ENCODE results near the gene EIF5.
A peak's percentile ranks its signal among the peaks of the same experiment; 100 is the strongest.

Gene EIF5

DNA sequence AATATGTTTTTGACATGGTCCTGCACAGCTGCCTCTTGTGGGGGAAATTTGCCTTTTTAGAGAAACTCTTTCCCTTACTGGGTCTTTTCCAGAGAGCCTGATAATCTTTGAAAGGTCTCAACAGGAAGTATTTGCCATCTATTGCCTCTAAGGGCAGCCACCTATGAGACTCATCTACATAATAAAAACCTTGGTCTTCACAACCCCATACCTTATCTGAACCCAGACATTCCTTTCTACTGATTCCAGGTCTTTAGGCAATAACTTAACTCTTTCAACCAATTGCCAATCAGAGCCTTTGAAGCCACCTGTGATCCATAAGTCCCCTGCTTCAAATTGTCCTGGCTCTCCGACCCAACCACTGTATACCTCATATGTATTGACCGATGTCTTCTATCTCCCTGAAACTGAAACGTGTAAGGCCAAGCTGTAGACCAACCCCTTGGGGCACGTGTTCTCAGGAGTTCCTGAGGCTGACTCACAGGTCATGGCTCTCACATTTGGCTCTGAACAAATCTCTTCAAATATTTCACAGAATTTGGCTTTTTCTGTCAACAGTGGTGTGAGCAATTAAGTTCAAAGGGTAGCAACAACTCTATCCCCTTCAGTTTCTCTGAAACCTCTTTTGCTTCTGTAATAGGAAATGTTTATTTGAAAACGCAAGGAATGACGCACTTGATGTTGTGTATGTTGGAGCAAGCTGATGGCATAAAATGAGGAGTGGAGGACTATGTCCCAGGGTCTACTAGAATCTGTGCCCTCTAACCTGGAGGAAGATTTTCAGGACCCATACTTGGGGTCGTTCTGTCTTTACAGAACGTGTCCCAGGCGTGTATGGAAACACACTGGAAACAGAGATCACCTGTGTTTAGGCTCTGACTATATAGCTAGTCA is 49.2 kb upstream of the EIF5 start:
- TF ChIP-seq, protein P1, sequence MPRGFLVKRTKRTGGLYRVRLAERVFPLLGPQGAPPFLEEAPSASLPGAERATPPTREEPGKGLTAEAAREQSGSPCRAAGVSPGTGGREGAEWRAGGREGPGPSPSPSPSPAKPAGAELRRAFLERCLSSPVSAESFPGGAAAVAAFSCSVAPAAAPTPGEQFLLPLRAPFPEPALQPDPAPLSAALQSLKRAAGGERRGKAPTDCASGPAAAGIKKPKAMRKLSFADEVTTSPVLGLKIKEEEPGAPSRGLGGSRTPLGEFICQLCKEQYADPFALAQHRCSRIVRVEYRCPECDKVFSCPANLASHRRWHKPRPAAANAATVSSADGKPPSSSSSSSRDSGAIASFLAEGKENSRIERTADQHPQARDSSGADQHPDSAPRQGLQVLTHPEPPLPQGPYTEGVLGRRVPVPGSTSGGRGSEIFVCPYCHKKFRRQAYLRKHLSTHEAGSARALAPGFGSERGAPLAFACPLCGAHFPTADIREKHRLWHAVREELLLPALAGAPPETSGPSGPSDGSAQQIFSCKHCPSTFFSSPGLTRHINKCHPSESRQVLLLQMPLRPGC (tag by site-specific recombination; IDR thresholded peaks at IDR 0.05) = no peak
- TF ChIP-seq, protein P2, sequence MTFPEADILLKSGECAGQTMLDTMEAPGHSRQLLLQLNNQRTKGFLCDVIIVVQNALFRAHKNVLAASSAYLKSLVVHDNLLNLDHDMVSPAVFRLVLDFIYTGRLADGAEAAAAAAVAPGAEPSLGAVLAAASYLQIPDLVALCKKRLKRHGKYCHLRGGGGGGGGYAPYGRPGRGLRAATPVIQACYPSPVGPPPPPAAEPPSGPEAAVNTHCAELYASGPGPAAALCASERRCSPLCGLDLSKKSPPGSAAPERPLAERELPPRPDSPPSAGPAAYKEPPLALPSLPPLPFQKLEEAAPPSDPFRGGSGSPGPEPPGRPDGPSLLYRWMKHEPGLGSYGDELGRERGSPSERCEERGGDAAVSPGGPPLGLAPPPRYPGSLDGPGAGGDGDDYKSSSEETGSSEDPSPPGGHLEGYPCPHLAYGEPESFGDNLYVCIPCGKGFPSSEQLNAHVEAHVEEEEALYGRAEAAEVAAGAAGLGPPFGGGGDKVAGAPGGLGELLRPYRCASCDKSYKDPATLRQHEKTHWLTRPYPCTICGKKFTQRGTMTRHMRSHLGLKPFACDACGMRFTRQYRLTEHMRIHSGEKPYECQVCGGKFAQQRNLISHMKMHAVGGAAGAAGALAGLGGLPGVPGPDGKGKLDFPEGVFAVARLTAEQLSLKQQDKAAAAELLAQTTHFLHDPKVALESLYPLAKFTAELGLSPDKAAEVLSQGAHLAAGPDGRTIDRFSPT (tag by site-specific recombination; IDR thresholded peaks at IDR 0.05) = no peak
- TF ChIP-seq ZNF785 (tag by site-specific recombination; IDR thresholded peaks at IDR 0.05) = no peak
- TF ChIP-seq YY2 (tag by site-specific recombination; IDR thresholded peaks at IDR 0.05) = no peak
- no peak for TF ChIP-seq ZNF311 (tag by site-specific recombination; IDR thresholded peaks at IDR 0.05; ENCODE audit: borderline replicate concordance)
- TF ChIP-seq REPIN1 (tag by site-specific recombination; IDR thresholded peaks at IDR 0.05; ENCODE audit: low read depth) = no peak
- TF ChIP-seq ZNF416 (tag by site-specific recombination; IDR thresholded peaks at IDR 0.05) = no peak
- no peak for TF ChIP-seq ZBTB1 (tag by site-specific recombination; IDR thresholded peaks at IDR 0.05)
- no peak for TF ChIP-seq HOXD13 (CRISPR knock-in tag; IDR thresholded peaks at IDR 0.05; ENCODE audit: borderline replicate concordance)
- H3K27ac ChIP-seq (ENCODE audit: extremely low read depth, low read depth, low read length) = no peak overlapping the region
- CTCF ChIA-PET = interaction anchor here (1.3 to 1.8 kb wide), 2 partner anchors 8 to 180 kb away, joined by 7 to 11 read pairs; no protein-coding TSS in a partner anchor
- no peak overlapping the region for H3K4me3 ChIP-seq (ENCODE audit: low read depth, low read length)
- no peaks in the 10 kb centered on the region for H3K36me3 ChIP-seq (ENCODE audit: control insufficient read depth in 2 of 2, insufficient read depth in 1 of 2, low read length in 2 of 2)
- H3K4me1 ChIP-seq (ENCODE audit: control insufficient read depth, insufficient read depth, low read length) = no peaks in the 10 kb centered on the region
- POLR2A ChIA-PET = no interaction called here
- H3K9me3 ChIP-seq (ENCODE audit: control insufficient read depth, insufficient read depth, low read depth, low read length) = no peaks in the 10 kb centered on the region

DNA sequence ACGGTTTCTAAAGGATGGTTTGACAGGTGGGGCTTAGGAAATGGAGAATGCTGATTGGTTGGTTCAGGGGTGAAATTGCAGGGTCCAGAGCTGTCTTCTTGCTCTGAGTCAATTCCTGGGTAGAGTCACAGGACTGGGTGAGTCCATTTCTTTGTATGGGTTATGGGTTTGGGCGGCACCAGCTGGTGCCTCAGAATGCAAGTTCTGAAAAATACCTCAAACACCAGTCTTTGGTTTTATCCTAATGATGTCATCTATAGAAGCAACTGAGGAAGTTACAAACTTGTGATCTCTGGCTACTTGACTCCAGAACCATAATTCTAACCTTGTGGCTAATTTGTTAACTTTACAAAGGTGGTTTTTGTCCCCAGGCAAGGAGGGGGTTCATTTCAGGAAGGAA is 47.6 kb upstream of the EIF5 start:
- H3K4me3 ChIP-seq (ENCODE audit: low read depth, low read length) = no peak overlapping the region
- ChIA-PET CTCF (interaction anchor here (1.0 kb wide), 1 partner anchor 182 kb away, joined by 3 read pairs; no protein-coding TSS in a partner anchor), POLR2A (interaction anchor here (0.7 kb wide), 1 partner anchor 102 kb away, joined by 3 read pairs; no protein-coding TSS in a partner anchor)
- H3K4me1 ChIP-seq (ENCODE audit: control insufficient read depth, insufficient read depth, low read length) = no peaks in the 10 kb centered on the region
- H3K27ac ChIP-seq (ENCODE audit: extremely low read depth, low read depth, low read length) = no peak overlapping the region
- TF ChIP-seq GLIS2 (tag by site-specific recombination; IDR thresholded peaks at IDR 0.05) (no peak), MZF1 (tag by site-specific recombination; IDR thresholded peaks at IDR 0.05; ENCODE audit: borderline replicate concordance) (no peak), ZNF48 (tag by site-specific recombination; IDR thresholded peaks at IDR 0.05) (no peak), ZNF121 (tag by site-specific recombination; IDR thresholded peaks at IDR 0.05) (no peak)
- TF ChIP-seq, protein P3, sequence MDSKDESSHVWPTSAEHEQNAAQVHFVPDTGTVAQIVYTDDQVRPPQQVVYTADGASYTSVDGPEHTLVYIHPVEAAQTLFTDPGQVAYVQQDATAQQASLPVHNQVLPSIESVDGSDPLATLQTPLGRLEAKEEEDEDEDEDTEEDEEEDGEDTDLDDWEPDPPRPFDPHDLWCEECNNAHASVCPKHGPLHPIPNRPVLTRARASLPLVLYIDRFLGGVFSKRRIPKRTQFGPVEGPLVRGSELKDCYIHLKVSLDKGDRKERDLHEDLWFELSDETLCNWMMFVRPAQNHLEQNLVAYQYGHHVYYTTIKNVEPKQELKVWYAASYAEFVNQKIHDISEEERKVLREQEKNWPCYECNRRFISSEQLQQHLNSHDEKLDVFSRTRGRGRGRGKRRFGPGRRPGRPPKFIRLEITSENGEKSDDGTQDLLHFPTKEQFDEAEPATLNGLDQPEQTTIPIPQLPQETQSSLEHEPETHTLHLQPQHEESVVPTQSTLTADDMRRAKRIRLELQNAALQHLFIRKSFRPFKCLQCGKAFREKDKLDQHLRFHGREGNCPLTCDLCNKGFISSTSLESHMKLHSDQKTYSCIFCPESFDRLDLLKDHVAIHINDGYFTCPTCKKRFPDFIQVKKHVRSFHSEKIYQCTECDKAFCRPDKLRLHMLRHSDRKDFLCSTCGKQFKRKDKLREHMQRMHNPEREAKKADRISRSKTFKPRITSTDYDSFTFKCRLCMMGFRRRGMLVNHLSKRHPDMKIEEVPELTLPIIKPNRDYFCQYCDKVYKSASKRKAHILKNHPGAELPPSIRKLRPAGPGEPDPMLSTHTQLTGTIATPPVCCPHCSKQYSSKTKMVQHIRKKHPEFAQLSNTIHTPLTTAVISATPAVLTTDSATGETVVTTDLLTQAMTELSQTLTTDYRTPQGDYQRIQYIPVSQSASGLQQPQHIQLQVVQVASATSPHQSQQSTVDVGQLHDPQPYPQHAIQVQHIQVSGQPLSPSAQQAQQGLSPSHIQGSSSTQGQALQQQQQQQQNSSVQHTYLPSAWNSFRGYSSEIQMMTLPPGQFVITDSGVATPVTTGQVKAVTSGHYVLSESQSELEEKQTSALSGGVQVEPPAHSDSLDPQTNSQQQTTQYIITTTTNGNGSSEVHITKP (tag by site-specific recombination; IDR thresholded peaks at IDR 0.05) = peak; percentile 92
- TF ChIP-seq, protein P4, sequence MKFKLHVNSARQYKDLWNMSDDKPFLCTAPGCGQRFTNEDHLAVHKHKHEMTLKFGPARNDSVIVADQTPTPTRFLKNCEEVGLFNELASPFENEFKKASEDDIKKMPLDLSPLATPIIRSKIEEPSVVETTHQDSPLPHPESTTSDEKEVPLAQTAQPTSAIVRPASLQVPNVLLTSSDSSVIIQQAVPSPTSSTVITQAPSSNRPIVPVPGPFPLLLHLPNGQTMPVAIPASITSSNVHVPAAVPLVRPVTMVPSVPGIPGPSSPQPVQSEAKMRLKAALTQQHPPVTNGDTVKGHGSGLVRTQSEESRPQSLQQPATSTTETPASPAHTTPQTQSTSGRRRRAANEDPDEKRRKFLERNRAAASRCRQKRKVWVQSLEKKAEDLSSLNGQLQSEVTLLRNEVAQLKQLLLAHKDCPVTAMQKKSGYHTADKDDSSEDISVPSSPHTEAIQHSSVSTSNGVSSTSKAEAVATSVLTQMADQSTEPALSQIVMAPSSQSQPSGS (tag by site-specific recombination; IDR thresholded peaks at IDR 0.05; ENCODE audit: low read depth) = peak; percentile 72
- no peaks in the 10 kb centered on the region for H3K36me3 ChIP-seq (ENCODE audit: control insufficient read depth in 2 of 2, insufficient read depth in 1 of 2, low read length in 2 of 2)
- H3K9me3 ChIP-seq (ENCODE audit: control insufficient read depth, insufficient read depth, low read depth, low read length) = no peaks in the 10 kb centered on the region
